ENCODE data around the gene FAAP20. TPM values are rescaled to one million over a fixed set of nuclear protein-coding genes. Genes with fewer than 3 reads are reported as not detected.

Gene FAAP20
- total and polyA plus RNA-seq, 2 donors (not counting 3 experiments of a cell fraction or from before 2014, with no cell fraction given): 31.5 to 62.6 TPM

GRCh38 chr1:2172551-2173146 lies 21.9 kb downstream of the FAAP20 start:
- Histone ChIP-seq H3K36me3 (ENCODE audit: control insufficient read depth in 2 of 2, extremely low read depth in 1 of 2, insufficient read depth in 2 of 2, low read length in 2 of 2) (no peaks in the 10 kb centered on the region), H3K9me3 (replicated peaks; ENCODE audit: control insufficient read depth, insufficient read depth, low read length) (no peaks in the 10 kb centered on the region), H3K4me3 (replicated peaks in 1 of 3; ENCODE audit: insufficient read depth in 1 of 3, low read depth in 1 of 3, low read length in 3 of 3) (no peak overlapping the region), H2AFZ (ENCODE audit: low read depth, low read length) (no peak overlapping the region), H3K4me2 (ENCODE audit: insufficient read depth, low read length) (no peak overlapping the region), H3K4me1 (ENCODE audit: control insufficient read depth, extremely low read depth, insufficient read depth, low read length) (no peaks in the 10 kb centered on the region), H4K20me1 (replicated peaks; ENCODE audit: control insufficient read depth, extremely low read depth, insufficient read depth, low read length) (no peaks in the 10 kb centered on the region), H3K27ac (ENCODE audit: insufficient read depth, low read depth, low read length) (no peak overlapping the region), H3K9me1 (replicated peaks; ENCODE audit: control insufficient read depth, extremely low read depth, insufficient read depth, low read length) (no peaks in the 10 kb centered on the region), H3K27me3 (ENCODE audit: control insufficient read depth in 2 of 2, insufficient read depth in 2 of 2, low read length in 2 of 2) (no peaks in the 10 kb centered on the region), H3K79me2 (ENCODE audit: control insufficient read depth, insufficient read depth, low read length) (no peaks in the 10 kb centered on the region), H3K9ac (replicated peaks; ENCODE audit: extremely low read depth, insufficient read depth, low read length) (no peak overlapping the region)
- DNase-seq (ENCODE audit: low read depth, low spot score) (no peak), FAIRE-seq (no peak)
- POLR2A ChIA-PET: no interaction called here
- CTCF ChIA-PET: interaction anchor here (2.2 to 4.0 kb wide), 8 partner anchors 8 to 208 kb away, joined by 13 to 73 read pairs (median 36); no protein-coding TSS in a partner anchor
- TF ChIP-seq CTCF (IDR thresholded peaks at IDR 0.05; ENCODE audit: extremely low read depth in 1 of 2, insufficient read depth in 1 of 2, low read depth in 1 of 2, low read length in 2 of 2) (no peak), GATA2 (IDR thresholded peaks at IDR 0.05; ENCODE audit: insufficient read depth, insufficient read length, low read depth, low read length) (no peak), POLR2A (IDR thresholded peaks at IDR 0.05; ENCODE audit: low read depth, low read length) (no peak), EZH2 (IDR thresholded peaks at IDR 0.05; ENCODE audit: borderline replicate concordance, low read depth, low read length, severe bottlenecking) (no peak), MAX (IDR thresholded peaks at IDR 0.05; ENCODE audit: insufficient read depth, insufficient read length) (no peak), JUN (IDR thresholded peaks at IDR 0.05; ENCODE audit: borderline replicate concordance, insufficient read depth, insufficient read length, low read depth) (no peak), POLR2AphosphoS5 (IDR thresholded peaks at IDR 0.05; ENCODE audit: insufficient read depth, low read depth, low read length) (no peak), FOS (IDR thresholded peaks at IDR 0.05; ENCODE audit: borderline replicate concordance, insufficient read depth, low read length) (no peak), MYC (IDR thresholded peaks at IDR 0.05; ENCODE audit: low read depth, low read length) (no peak)
- dilution Hi-C loops (cut with MboI; ENCODE audit: extremely low pct_ligation_motif_present, low sequenced_read_pairs) (no loop called here), intact Hi-C loops (cut with micrococcal nuclease) (no loop called here)
- BruUV-seq (replicated peaks): no TSS peak
